ENCODE data around the gene EXOSC1.
"Not testable (repeated sequence)": the region's sequence is repeated elsewhere in the genome, so short reads cannot be mapped to it uniquely, and the experiment has no call there.

The EXOSC1 gene

GRCh38 chr10:97423757-97424098 is 22.1 kb downstream of the EXOSC1 start:
- H3K9ac ChIP-seq (ENCODE audit: low read length in 5 of 5); H3K4me3 ChIP-seq (ENCODE audit: low read depth in 1 of 5, low read length in 5 of 5); H3K9me3 ChIP-seq (ENCODE audit: control insufficient read depth in 5 of 5, low read length in 5 of 5); H3K27me3 ChIP-seq (ENCODE audit: control insufficient read depth in 5 of 5, insufficient read depth in 4 of 5, low read length in 5 of 5); H3K27ac ChIP-seq (ENCODE audit: low read depth, low read length); H3K36me3 ChIP-seq (ENCODE audit: control insufficient read depth in 5 of 5, insufficient read depth in 5 of 5, low read length in 5 of 5): not testable (repeated sequence)
- H3K4me1 ChIP-seq (ENCODE audit: control insufficient read depth in 5 of 5, insufficient read depth in 5 of 5, low read length in 5 of 5): peaks cover 11 to 38% (median 34%) of the 10 kb centered on the region in 5 donors

- Histone ChIP-seq H3K9ac (ENCODE audit: low read length in 5 of 5) (no peak overlapping the region), H3K4me1 (ENCODE audit: control insufficient read depth in 5 of 5, insufficient read depth in 5 of 5, low read length in 5 of 5) (peaks cover 1 to 8% (median 4%) of the 10 kb centered on the region in 5 donors), H3K27me3 (ENCODE audit: control insufficient read depth in 5 of 5, insufficient read depth in 4 of 5, low read length in 5 of 5) (no peaks in the 10 kb centered on the region), H3K4me3 (ENCODE audit: low read depth in 1 of 5, low read length in 5 of 5) (no peak overlapping the region), H3K27ac (ENCODE audit: low read depth, low read length) (no peak overlapping the region), H3K36me3 (ENCODE audit: control insufficient read depth in 5 of 5, insufficient read depth in 5 of 5, low read length in 5 of 5) (no peaks in the 10 kb centered on the region), H3K9me3 (ENCODE audit: control insufficient read depth in 5 of 5, low read length in 5 of 5) (no peaks in the 10 kb centered on the region)
These were observed 29.2 kb downstream of the EXOSC1 start for GRCh38 chr10:97416565-97416964.

GRCh38 chr10:97412891-97413304 is 32.9 kb downstream of the EXOSC1 start:
- no peaks in the 10 kb centered on the region for H3K9me3 ChIP-seq (ENCODE audit: control insufficient read depth in 5 of 5, low read length in 5 of 5)
- H3K27me3 ChIP-seq (ENCODE audit: control insufficient read depth in 5 of 5, insufficient read depth in 4 of 5, low read length in 5 of 5): no peaks in the 10 kb centered on the region
- no peak overlapping the region for H3K4me3 ChIP-seq (ENCODE audit: low read depth in 1 of 5, low read length in 5 of 5)
- peaks cover 0 to 1% (median 0%) of the 10 kb centered on the region in 5 donors for H3K4me1 ChIP-seq (ENCODE audit: control insufficient read depth in 5 of 5, insufficient read depth in 5 of 5, low read length in 5 of 5)
- no peak overlapping the region for H3K27ac ChIP-seq (ENCODE audit: low read depth, low read length)
- no peak overlapping the region for H3K9ac ChIP-seq (ENCODE audit: low read length in 5 of 5)
- H3K36me3 ChIP-seq (ENCODE audit: control insufficient read depth in 5 of 5, insufficient read depth in 5 of 5, low read length in 5 of 5): no peaks in the 10 kb centered on the region

- no peaks in the 10 kb centered on the region for H3K9me3 ChIP-seq (ENCODE audit: control insufficient read depth in 5 of 5, low read length in 5 of 5)
- H3K4me3 ChIP-seq (ENCODE audit: low read depth in 1 of 5, low read length in 5 of 5): no peak overlapping the region
- no peaks in the 10 kb centered on the region for H3K27me3 ChIP-seq (ENCODE audit: control insufficient read depth in 5 of 5, insufficient read depth in 4 of 5, low read length in 5 of 5)
- no peak overlapping the region for H3K9ac ChIP-seq (ENCODE audit: low read length in 5 of 5)
- peaks cover 4 to 12% (median 8%) of the 10 kb centered on the region in 5 donors for H3K4me1 ChIP-seq (ENCODE audit: control insufficient read depth in 5 of 5, insufficient read depth in 5 of 5, low read length in 5 of 5)
- H3K36me3 ChIP-seq (ENCODE audit: control insufficient read depth in 5 of 5, insufficient read depth in 5 of 5, low read length in 5 of 5): no peaks in the 10 kb centered on the region
- H3K27ac ChIP-seq (ENCODE audit: low read depth, low read length): no peak overlapping the region
These were observed 34.4 kb downstream of the EXOSC1 start for GRCh38 chr10:97411406-97411805.

- peaks cover 4 to 18% (median 8%) of the 10 kb centered on the region in 5 donors for H3K4me1 ChIP-seq (ENCODE audit: control insufficient read depth in 5 of 5, insufficient read depth in 5 of 5, low read length in 5 of 5)
- no peaks in the 10 kb centered on the region for H3K27me3 ChIP-seq (ENCODE audit: control insufficient read depth in 5 of 5, insufficient read depth in 4 of 5, low read length in 5 of 5)
- H3K9ac ChIP-seq (ENCODE audit: low read length in 5 of 5): no peak overlapping the region
- H3K4me3 ChIP-seq (ENCODE audit: low read depth in 1 of 5, low read length in 5 of 5): no peak overlapping the region
- no peaks in the 10 kb centered on the region for H3K9me3 ChIP-seq (ENCODE audit: control insufficient read depth in 5 of 5, low read length in 5 of 5)
- H3K36me3 ChIP-seq (ENCODE audit: control insufficient read depth in 5 of 5, insufficient read depth in 5 of 5, low read length in 5 of 5): no peaks in the 10 kb centered on the region
- no peak overlapping the region for H3K27ac ChIP-seq (ENCODE audit: low read depth, low read length)
These were observed 37.3 kb downstream of the EXOSC1 start for GRCh38 chr10:97408496-97408992.

GRCh38 chr10:97407952-97408248 is 37.9 kb downstream of the EXOSC1 start:
- H3K9ac ChIP-seq (ENCODE audit: low read length in 5 of 5): no peak overlapping the region
- H3K27me3 ChIP-seq (ENCODE audit: control insufficient read depth in 5 of 5, insufficient read depth in 4 of 5, low read length in 5 of 5): no peaks in the 10 kb centered on the region
- peaks cover 4 to 18% (median 8%) of the 10 kb centered on the region in 5 donors for H3K4me1 ChIP-seq (ENCODE audit: control insufficient read depth in 5 of 5, insufficient read depth in 5 of 5, low read length in 5 of 5)
- no peak overlapping the region for H3K27ac ChIP-seq (ENCODE audit: low read depth, low read length)
- no peaks in the 10 kb centered on the region for H3K36me3 ChIP-seq (ENCODE audit: control insufficient read depth in 5 of 5, insufficient read depth in 5 of 5, low read length in 5 of 5)
- no peaks in the 10 kb centered on the region for H3K9me3 ChIP-seq (ENCODE audit: control insufficient read depth in 5 of 5, low read length in 5 of 5)
- no peak overlapping the region for H3K4me3 ChIP-seq (ENCODE audit: low read depth in 1 of 5, low read length in 5 of 5)

- Histone ChIP-seq H3K36me3 (ENCODE audit: control insufficient read depth in 5 of 5, insufficient read depth in 5 of 5, low read length in 5 of 5) (no peaks in the 10 kb centered on the region), H3K4me1 (ENCODE audit: control insufficient read depth in 5 of 5, insufficient read depth in 5 of 5, low read length in 5 of 5) (peaks cover 3 to 18% (median 8%) of the 10 kb centered on the region in 5 donors), H3K27ac (ENCODE audit: low read depth, low read length) (no peak overlapping the region), H3K9ac (ENCODE audit: low read length in 5 of 5) (no peak overlapping the region), H3K27me3 (ENCODE audit: control insufficient read depth in 5 of 5, insufficient read depth in 4 of 5, low read length in 5 of 5) (no peaks in the 10 kb centered on the region), H3K4me3 (ENCODE audit: low read depth in 1 of 5, low read length in 5 of 5) (peak overlapping the region in 3 of 5 donors; percentile 27 to 38 (median 31)), H3K9me3 (ENCODE audit: control insufficient read depth in 5 of 5, low read length in 5 of 5) (no peaks in the 10 kb centered on the region)
These were observed 38.4 kb downstream of the EXOSC1 start for GRCh38 chr10:97407211-97407951.

GRCh38 chr10:97406483-97406882 is 39.3 kb downstream of the EXOSC1 start:
- H3K4me1 ChIP-seq (ENCODE audit: control insufficient read depth in 5 of 5, insufficient read depth in 5 of 5, low read length in 5 of 5): peaks cover 3 to 20% (median 8%) of the 10 kb centered on the region in 5 donors
- H3K9me3 ChIP-seq (ENCODE audit: control insufficient read depth in 5 of 5, low read length in 5 of 5); H3K27ac ChIP-seq (ENCODE audit: low read depth, low read length); H3K27me3 ChIP-seq (ENCODE audit: control insufficient read depth in 5 of 5, insufficient read depth in 4 of 5, low read length in 5 of 5); H3K9ac ChIP-seq (ENCODE audit: low read length in 5 of 5); H3K36me3 ChIP-seq (ENCODE audit: control insufficient read depth in 5 of 5, insufficient read depth in 5 of 5, low read length in 5 of 5); H3K4me3 ChIP-seq (ENCODE audit: low read depth in 1 of 5, low read length in 5 of 5): not testable (repeated sequence)

- no peaks in the 10 kb centered on the region for H3K36me3 ChIP-seq (ENCODE audit: control insufficient read depth in 5 of 5, insufficient read depth in 5 of 5, low read length in 5 of 5)
- no peak overlapping the region for H3K4me3 ChIP-seq (ENCODE audit: low read depth in 1 of 5, low read length in 5 of 5)
- H3K9ac ChIP-seq (ENCODE audit: low read length in 5 of 5): no peak overlapping the region
- no peaks in the 10 kb centered on the region for H3K27me3 ChIP-seq (ENCODE audit: control insufficient read depth in 5 of 5, insufficient read depth in 4 of 5, low read length in 5 of 5)
- H3K4me1 ChIP-seq (ENCODE audit: control insufficient read depth in 5 of 5, insufficient read depth in 5 of 5, low read length in 5 of 5): peaks cover 3 to 23% (median 8%) of the 10 kb centered on the region in 5 donors
- H3K9me3 ChIP-seq (ENCODE audit: control insufficient read depth in 5 of 5, low read length in 5 of 5): no peaks in the 10 kb centered on the region
- no peak overlapping the region for H3K27ac ChIP-seq (ENCODE audit: low read depth, low read length)
These were observed 39.7 kb downstream of the EXOSC1 start for GRCh38 chr10:97406064-97406463.

- no peaks in the 10 kb centered on the region for H3K27me3 ChIP-seq (ENCODE audit: control insufficient read depth in 5 of 5, insufficient read depth in 4 of 5, low read length in 5 of 5)
- no peak overlapping the region for H3K27ac ChIP-seq (ENCODE audit: low read depth, low read length)
- H3K9ac ChIP-seq (ENCODE audit: low read length in 5 of 5): no peak overlapping the region
- no peaks in the 10 kb centered on the region for H3K36me3 ChIP-seq (ENCODE audit: control insufficient read depth in 5 of 5, insufficient read depth in 5 of 5, low read length in 5 of 5)
- H3K4me3 ChIP-seq (ENCODE audit: low read depth in 1 of 5, low read length in 5 of 5): no peak overlapping the region
- H3K9me3 ChIP-seq (ENCODE audit: control insufficient read depth in 5 of 5, low read length in 5 of 5): no peaks in the 10 kb centered on the region
- peaks cover 9 to 37% (median 19%) of the 10 kb centered on the region in 5 donors for H3K4me1 ChIP-seq (ENCODE audit: control insufficient read depth in 5 of 5, insufficient read depth in 5 of 5, low read length in 5 of 5)
These were observed 41.8 kb downstream of the EXOSC1 start for GRCh38 chr10:97404044-97404443.
